Measurements from ENCODE around the gene POLR1A.

GRCh38 chr2:85987266-85988174, 118.2 kb downstream of the POLR1A start:
- TF ChIP-seq CTCF (IDR thresholded peaks at IDR 0.05; ENCODE audit: poor library complexity) (no peak), EZH2phosphoT487 (IDR thresholded peaks at IDR 0.05; ENCODE audit: low read depth, severe bottlenecking, unreplicated experiment) (no peak)
